ENCODE data around the gene ATOH8. TPM values are rescaled to one million over a fixed set of nuclear protein-coding genes. Genes with fewer than 3 reads are reported as not detected.

ATOH8 gene
- polyA plus RNA-seq, 2 of the 4 experiments (the other 2 are of a cell fraction): 1.8 to 20.0 TPM

- FAIRE-seq: no peak
- POLR2A ChIA-PET: no interaction called here
- Histone ChIP-seq H3K4me1 (peaks cover 13% of the 10 kb centered on the region; the same call in 2 of the 3 replicates), H3K4me2 (no peak overlapping the region), H3K27ac (no peak overlapping the region), H3K9me3 (no peaks in the 10 kb centered on the region), H3K4me3 (no peak overlapping the region)
- TF ChIP-seq HOXA7 (CRISPR knock-in tag; IDR thresholded peaks at IDR 0.05) (no peak), MAZ (IDR thresholded peaks at IDR 0.05; ENCODE audit: borderline replicate concordance, low read depth, low read length) (no peak), CBX2 (IDR thresholded peaks at IDR 0.05; ENCODE audit: borderline replicate concordance, low read depth) (no peak), RARB (CRISPR knock-in tag; IDR thresholded peaks at IDR 0.05) (no peak), CBX8 (IDR thresholded peaks at IDR 0.05) (no peak), ZSCAN20 (CRISPR knock-in tag; IDR thresholded peaks at IDR 0.05) (no peak), NPAS2 (CRISPR knock-in tag; IDR thresholded peaks at IDR 0.05; ENCODE audit: borderline replicate concordance) (no peak), FOSL2 (IDR thresholded peaks at IDR 0.05) (no peak), FOSL2 (CRISPR knock-in tag; IDR thresholded peaks at IDR 0.05) (no peak), TFCP2L1 (CRISPR knock-in tag; IDR thresholded peaks at IDR 0.05) (no peak), HOXB5 (CRISPR knock-in tag; IDR thresholded peaks at IDR 0.05) (no peak)
- ATAC-seq: no peak
- WGBS (ENCODE audit: missing lambda C conversion rate): 80% methylated on average over 14 of the region's 14 CpGs
- CTCF ChIA-PET: interaction anchor here (1.1 to 63.0 kb wide), 7 partner anchors 11 to 143 kb away, joined by 3 to 1675 read pairs (median 10); no protein-coding TSS in a partner anchor
- no peak for DNase-seq (ENCODE audit: low read depth in 1 of 2, low spot score in 1 of 2)
Observed at GRCh38 chr2:85786865-85787264, 33.1 kb downstream of the ATOH8 start.

- TF ChIP-seq RAD21 (conservative IDR thresholded peaks at IDR 0.05 in 1 of 2, IDR thresholded peaks at IDR 0.05 in 1 of 2): no peak
- no peak for TF ChIP-seq MYC (IDR thresholded peaks at IDR 0.05; ENCODE audit: borderline replicate concordance, low read length)
- TF ChIP-seq FOSB (CRISPR knock-in tag; IDR thresholded peaks at IDR 0.05): no peak
- TF ChIP-seq GATA3 (IDR thresholded peaks at IDR 0.05; ENCODE audit: borderline replicate concordance): no peak
- no peak for TF ChIP-seq ATOH8 (CRISPR knock-in tag; IDR thresholded peaks at IDR 0.05; ENCODE audit: low read depth)
- Histone ChIP-seq H3K4me2 (no peak overlapping the region), H3K9me3 (no peaks in the 10 kb centered on the region), H3K4me3 (no peak overlapping the region), H3K4me1 (peaks cover 17% of the 10 kb centered on the region), H3K27ac (no peak overlapping the region)
- no peak for DNase-seq (ENCODE audit: low read depth in 1 of 2, low spot score in 1 of 2)
- WGBS (ENCODE audit: missing lambda C conversion rate): 94% methylated on average over 8 of the region's 8 CpGs
- ChIA-PET CTCF (interaction anchor here (1.3 to 63.0 kb wide), 5 partner anchors 15 to 58 kb away, joined by 7 to 1675 read pairs (median 18); no protein-coding TSS in a partner anchor), POLR2A (no interaction called here)
- ATAC-seq: no peak
- no peak for FAIRE-seq
Observed at GRCh38 chr2:85787282-85787980, 33.6 kb downstream of the ATOH8 start.

GRCh38 chr2:85787981-85788340 is 34.2 kb downstream of the ATOH8 start:
- Histone ChIP-seq H3K4me1 (peaks cover 23% of the 10 kb centered on the region), H3K4me2 (no peak overlapping the region), H3K9me3 (no peaks in the 10 kb centered on the region), H3K27ac (no peak overlapping the region), H3K4me3 (no peak overlapping the region)
- POLR2A ChIA-PET: no interaction called here
- DNase-seq (ENCODE audit: low read depth in 1 of 2, low spot score in 1 of 2): no peak
- 92% methylated on average over 6 of the region's 6 CpGs for WGBS (ENCODE audit: missing lambda C conversion rate)
- TF ChIP-seq TFCP2L1 (CRISPR knock-in tag; IDR thresholded peaks at IDR 0.05) (no peak), BCL3 (IDR thresholded peaks at IDR 0.05) (no peak), CBX8 (IDR thresholded peaks at IDR 0.05) (no peak), ZSCAN20 (CRISPR knock-in tag; IDR thresholded peaks at IDR 0.05) (no peak), MAFK (IDR thresholded peaks at IDR 0.05; ENCODE audit: partially characterized antibody) (no peak), RCOR1 (IDR thresholded peaks at IDR 0.05; ENCODE audit: low read depth, low read length) (no peak), RAD21 (conservative IDR thresholded peaks at IDR 0.05 in 1 of 2, IDR thresholded peaks at IDR 0.05 in 1 of 2) (no peak), POLR2A (IDR thresholded peaks at IDR 0.05; ENCODE audit: low read length) (no peak), ZNF302 (CRISPR knock-in tag; IDR thresholded peaks at IDR 0.05) (no peak), CTCF (IDR thresholded peaks at IDR 0.05) (no peak), KDM5A (IDR thresholded peaks at IDR 0.05) (no peak)
- no peak for FAIRE-seq
- CTCF ChIA-PET: interaction anchor here (2.5 to 63.0 kb wide), 4 partner anchors 15 to 59 kb away, joined by 10 to 1675 read pairs (median 18); no protein-coding TSS in a partner anchor
- no peak for ATAC-seq

Data from A549 (cell line).